HG03064 (cell line): ENCODE measurements around the gene AAK1.
A peak's percentile ranks its signal among the peaks of the same experiment; 100 is the strongest.
"Not testable (repeated sequence)": the region's sequence is repeated elsewhere in the genome, so short reads cannot be mapped to it uniquely, and the experiment has no call there.

Source experiments
- ATAC-seq: cut with Tn5 transposase; IDR thresholded peaks from one replicate; pipeline ENCODE4 v1.9.1; 2021; ENCODE audit warnings: low read depth; ENCODE audit not compliant: unreplicated experiment

The AAK1 gene

DNA sequence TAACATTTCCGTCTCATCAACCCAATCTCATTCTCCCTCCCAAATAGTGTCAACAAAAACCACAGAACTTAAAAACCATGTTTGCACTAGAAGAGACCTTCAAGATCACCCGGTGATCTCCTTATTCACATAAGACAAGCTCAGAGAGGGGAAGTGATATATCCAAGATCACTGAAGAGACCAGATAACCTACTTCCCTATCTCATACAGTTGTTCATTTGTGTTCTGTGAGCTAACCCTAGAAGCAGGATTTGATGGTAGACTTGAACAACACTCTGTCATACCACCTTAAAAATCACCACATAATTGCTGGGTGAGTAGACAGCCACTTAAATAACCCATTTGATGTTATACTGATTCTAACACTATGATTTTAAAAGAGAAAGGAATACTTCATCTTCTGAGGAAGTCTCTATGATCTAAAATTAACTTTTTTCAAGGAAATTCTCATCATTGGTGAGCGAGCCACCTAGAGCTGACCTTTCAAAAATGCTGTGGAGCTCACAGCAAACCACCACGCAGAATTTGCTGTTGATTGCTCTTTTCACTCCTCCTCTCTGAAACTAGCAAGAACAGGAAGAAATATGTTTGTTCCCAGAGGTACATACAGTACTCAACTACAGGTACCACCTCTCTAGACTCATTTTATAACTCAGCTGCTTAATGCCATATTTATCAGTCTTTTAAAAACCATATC, 15.1 kb downstream of the AAK1 start:
- no peak for ATAC-seq

DNA sequence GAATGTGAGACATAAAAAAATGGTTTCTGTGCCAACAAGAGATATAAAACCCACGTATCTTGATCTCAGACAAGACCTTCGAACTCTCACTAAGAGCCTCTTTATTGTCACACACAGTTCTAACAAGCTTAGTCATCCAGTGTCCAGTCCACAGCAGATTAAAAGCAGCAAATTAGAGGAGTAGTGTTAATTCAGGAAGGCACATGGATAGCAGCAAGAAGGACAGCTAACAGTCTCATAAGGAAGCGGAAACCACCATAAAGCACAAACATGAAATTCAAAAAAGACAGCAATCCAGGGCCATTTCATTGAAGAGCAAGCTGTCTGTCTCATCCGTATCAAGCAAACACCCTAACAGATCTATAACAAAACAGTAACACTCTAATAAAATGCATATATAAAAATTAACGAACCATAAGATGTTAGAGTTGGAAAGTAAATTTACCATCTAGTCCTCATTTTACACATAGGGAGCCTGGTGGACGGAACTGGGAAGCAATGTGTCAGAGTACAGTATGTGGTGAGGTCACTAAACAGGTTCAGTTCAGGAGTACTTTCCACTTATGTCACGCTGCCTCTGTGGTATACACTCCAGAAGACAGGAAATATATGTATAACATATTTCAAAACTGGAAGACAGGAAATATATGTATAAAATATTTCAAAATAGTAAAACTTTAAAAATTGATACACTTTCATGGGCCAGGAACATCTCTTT, 18.3 kb downstream of the AAK1 start:
- no peak for ATAC-seq

DNA sequence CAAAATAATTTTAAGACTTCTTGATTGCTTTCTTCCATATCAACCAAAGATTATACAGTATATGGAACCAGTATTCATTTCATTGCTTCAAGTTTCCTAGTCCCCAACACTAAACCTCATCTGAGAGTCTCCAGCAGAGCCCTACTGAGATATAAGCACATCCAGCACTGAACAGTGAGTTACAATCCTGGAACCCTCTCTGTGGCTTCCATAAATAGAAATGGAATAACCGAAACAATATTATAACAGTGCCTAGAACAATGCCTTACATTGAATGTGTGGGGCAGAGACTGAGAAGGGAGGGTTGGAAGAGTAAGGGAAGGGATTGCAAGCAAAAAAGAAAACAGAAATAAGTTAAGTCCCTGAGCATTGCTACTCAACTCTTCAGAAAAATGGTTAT, 18.9 kb downstream of the AAK1 start:
- ATAC-seq, result no peak

DNA sequence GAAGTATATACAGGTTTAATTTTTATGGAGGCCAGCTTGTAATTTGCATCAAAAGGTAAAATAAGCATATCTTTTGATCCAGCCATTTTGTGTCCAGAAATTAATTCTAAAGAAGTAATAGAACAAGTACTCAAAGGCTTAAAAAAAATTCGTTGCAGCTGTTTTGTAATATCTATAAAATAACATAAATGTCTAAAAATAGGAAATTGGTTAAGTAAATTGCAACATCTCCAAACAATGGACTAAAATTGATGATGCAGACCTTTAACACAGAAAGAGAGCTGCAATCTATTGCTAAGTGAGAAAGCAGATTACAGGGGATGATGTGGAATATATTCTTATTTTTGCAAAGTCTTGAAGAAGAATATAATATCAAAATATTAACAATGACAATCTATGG, 19.4 kb downstream of the AAK1 start:
- no peak for ATAC-seq

DNA sequence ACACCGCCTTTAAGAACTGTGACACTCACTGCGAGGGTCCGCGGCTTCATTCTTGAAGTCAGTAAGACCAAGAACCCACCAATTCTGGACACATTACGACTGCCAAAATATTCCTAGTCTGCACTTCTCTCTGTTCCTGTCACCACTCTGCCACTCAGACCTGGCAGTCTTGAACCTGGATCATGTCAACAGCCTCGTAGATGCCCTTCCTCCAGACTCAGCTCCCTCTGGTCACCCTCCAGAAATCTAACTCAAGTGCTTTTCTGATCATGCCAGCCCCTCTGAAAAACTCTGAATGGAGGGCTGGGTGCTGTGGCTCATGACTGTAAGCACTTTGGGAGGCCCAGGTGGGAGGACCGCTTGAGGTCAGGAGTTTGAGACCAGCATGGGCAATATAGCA, 20.3 kb downstream of the AAK1 start:
- no peak for ATAC-seq

DNA sequence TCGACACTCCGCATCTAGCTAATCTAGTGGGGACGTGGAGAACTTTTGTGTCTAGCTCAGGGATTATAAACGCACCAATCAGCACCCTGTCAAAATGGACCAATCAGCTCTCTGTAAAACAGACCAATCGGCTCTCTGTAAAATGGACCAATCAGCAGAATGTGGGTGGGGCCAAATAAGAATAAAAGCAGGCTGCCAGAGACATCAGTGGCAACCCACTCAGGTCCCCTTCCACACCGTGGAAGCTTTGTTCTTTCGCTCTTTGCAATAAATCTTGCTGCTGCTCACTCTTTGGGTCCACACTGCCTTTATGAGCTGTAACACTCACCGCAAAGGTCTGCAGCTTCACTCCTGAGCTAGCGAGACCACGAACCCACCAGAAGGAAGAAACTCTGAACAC, 20.7 kb downstream of the AAK1 start:
- not testable (repeated sequence) for ATAC-seq

DNA sequence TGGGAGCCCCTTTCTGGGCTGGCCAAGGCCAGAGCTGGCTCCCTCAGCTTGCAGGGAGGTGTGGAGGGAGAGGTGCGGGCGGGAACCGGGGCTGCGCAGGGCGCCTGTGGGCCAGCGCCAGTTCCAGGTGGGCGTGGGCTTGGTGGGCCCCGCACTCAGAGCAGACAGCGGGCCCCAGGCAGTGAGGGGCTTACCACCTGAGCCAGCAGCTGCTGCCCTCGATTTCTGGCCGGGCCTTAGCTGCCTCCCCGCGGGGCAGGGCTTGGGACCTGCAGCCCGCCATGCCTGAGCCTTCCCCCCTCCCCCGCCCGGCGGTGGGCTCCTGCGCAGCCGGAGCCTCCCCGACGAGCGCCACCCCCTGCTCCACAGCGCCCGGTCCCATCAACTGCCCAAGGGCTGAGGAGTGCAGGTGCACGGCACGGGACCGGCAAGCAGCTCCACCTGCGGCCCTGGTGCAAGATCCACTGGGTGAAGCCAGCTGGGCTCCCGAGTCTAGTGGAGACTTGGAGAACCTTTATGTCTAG, 21.5 kb downstream of the AAK1 start:
- ATAC-seq, result not testable (repeated sequence)

DNA sequence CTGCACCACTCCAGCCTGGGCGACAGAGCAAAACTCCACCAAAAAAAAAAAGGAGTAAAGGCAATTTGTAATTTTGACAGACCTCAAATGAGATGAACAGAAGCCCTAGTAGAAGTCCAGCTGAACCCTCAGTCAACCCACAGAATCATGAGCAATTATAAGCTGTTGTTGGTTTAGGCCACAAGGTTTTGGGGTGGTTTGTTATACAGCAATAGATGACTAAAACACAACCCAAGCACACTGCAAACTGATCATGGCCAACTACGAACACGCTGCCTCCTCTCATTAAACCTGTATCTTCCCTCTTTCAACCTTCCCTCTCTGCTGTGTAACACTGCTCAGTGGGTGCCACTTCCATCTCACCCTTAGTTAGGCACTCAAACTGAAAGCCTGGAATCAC, 22.1 kb downstream of the AAK1 start:
- no peak for ATAC-seq

DNA sequence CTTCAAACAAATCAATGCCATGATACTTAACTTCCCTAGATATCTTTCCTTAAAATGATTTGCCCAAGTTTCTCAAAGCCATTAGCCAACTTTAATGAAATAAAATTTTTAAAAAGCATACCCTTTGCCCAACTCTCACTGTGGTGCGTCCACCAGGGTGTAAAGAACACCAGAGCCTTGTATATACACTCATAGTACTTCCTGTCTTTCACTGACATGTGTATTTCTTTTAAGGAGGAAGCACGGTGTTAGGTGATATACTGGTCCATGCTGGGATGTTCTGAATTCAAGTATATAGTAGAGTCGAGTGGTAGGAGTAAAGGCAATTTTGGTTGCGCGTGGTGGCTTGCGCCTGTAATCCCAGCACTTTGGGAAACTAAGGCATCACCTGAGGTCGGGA, 22.7 kb downstream of the AAK1 start:
- no peak for ATAC-seq

DNA sequence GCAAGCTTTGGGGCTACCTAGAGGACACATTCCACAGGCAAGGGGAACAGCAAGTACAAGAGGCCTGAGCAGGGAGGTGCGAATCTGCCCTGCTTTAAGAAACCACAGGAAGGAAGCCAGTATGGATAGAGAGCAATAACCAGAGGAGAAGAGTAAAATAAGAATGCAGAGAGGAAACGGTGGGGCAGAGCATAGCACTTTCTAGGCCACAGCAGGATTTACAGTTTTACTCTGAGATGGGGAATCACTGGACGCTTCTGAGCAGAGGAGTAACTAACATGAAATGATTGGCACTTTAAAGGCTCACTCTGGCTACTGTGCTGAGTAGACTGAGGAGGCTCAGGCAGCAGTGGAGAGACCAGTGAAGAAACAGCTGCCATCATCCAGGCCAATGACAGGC, 23.8 kb downstream of the AAK1 start:
- ATAC-seq, result no peak

DNA sequence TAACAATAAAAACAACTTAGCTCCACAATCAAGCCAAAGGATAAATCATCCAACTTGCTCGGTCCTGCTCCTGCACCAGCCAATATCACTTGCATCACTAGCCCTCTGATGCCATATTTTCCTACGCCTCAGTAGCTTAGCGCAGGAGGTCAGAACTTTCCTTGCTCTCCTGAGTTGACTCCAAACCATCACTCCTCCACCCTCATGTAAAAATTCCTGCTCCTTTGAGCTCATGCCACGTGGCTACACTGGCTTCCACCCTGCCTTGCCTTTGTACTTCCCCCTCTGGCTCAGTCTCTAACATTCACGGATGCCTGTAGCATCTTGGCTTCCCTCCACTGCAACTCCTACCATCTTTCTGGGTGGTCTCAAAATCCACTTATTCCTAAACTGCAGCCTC, 25.2 kb downstream of the AAK1 start:
- no peak for ATAC-seq

DNA sequence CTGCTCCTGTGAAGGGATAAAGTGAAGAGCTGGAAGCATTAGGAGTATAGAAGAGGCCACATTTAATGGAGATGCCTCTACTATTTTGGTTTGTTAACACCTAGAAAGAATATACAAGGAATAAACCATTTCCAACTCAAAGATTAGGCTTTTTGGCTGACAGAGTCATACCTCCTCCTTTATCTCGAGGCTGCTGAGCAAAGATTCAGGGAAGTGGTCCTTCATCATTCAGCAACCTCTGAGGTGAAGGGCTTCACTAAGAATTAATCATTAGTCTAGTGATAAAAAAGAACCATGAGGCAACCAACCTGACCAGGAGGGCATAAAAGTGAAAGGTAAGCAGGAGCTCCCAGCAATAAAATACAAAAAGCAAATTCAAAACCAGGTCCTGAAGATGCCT, 25.8 kb downstream of the AAK1 start:
- ATAC-seq, result no peak

DNA sequence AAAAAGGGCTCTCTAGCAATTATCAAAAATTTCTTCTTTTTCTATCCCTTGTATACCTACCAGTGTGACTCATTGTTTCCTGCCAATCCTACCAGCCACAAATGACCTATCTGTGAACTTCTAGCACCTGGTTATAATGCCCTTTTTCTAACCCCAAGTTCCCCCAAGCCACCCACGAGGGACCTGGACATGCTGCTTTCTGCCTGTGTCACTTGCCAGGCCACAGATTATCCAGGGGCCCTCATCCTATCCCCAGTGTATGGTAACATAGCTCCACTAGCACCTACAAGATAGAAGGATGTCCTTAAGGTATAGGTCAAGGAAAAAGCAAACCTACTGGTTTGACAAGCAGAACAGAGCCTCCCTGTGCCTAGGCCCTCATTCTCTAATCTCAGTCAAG, 26.8 kb downstream of the AAK1 start:
- no peak for ATAC-seq

DNA sequence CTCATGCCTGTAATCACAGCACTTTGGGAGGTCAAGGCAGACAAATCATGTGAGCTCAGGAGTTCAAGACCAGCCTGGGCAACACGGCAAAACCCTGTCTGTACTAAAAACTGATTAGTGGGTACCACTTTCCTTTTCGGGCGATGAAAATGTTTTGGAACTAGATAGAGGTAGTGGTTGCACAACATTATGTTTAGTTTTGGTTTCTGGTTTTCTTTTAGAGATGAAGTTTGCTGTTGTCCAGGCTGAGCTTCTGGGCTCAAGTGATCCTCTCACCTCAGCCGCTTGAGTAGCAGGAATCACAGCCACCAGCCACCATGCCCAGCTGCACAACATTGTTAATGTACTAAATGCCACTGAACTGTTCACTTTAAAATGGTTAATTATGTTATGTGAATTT, 27.6 kb downstream of the AAK1 start:
- ATAC-seq, result peak; percentile 45

DNA sequence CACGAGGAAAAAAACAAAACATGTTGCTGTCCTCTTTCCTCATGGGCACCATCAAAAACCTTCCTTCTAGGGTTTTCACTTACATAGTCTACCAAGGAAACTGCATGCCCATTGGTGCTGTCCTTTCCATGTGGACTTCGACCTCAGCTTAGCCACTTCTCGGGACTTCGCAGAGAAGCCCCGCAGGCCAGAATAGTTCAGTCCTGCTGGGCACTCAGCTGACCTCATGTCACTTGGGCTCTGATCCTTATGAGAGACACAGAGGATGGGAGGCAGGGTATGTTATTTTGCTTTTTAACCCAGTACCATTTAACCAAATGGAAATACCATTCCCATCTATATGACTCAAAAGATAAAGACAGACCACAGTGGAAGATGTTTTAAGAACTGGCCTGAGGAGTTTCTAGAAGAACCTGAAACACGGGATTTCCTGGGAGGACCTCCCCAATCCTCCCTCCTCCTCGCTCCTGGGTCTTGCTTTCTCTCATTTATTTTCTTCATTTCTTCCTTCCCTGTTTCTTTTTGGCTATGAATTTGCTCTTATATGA, 28.4 kb downstream of the AAK1 start:
- no peak for ATAC-seq

DNA sequence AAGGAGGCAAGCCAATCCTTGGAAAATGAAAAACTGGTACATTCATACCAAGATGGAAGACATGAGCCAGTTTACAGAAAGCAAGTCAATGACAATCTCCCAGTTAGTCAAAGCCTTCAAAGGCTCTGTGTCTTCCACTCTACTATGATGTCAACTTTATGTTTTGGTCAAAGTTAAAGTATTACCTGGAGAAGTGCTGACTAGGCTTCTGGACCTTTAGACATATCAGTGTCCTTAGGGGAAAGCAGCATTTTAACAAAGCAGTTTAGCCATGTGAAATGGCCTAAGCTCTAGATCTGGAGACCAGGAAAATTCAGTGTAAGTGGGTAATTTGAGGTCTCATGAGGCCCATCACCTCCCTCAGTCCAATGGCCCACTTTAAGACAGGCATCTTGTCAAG, 30.8 kb downstream of the AAK1 start:
- no peak for ATAC-seq

DNA sequence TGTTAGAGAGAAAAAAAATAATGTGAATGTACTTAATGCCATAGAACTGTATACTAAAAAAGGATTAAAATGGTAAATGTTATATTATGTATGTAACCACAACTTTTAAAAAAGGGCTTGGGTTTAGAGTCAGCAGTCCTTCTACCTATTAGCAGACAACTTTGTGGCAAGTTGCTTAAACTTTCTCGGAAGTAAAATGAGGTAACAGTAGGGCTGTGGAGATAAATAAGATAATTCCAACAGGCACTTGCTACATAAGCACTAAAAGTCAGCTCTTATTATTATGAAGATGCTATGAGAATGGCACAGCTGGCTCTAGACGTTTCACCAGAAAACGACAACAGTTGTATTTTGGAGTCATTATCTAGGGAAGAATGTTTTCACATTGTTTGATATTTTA, 31.3 kb downstream of the AAK1 start:
- ATAC-seq, result no peak

DNA sequence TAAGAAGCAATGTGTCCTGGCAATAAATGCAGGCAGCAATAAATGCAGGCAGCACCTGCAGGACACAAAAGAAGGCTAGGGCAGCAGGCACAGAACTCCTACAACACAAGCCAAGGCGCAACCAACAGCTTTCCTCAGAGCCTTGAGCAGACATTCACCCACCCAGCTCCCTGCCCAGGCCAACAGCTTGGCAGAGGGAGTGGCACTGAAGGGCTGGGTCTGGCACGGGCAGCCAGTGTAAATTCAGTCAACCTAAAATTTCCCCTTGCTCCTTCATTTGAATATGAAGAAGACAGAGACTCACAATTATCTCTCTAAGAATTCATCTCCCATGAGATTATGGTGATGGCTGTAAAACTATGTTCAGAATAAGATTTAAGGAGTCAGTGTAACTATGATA, 35.4 kb downstream of the AAK1 start:
- ATAC-seq, result no peak

DNA sequence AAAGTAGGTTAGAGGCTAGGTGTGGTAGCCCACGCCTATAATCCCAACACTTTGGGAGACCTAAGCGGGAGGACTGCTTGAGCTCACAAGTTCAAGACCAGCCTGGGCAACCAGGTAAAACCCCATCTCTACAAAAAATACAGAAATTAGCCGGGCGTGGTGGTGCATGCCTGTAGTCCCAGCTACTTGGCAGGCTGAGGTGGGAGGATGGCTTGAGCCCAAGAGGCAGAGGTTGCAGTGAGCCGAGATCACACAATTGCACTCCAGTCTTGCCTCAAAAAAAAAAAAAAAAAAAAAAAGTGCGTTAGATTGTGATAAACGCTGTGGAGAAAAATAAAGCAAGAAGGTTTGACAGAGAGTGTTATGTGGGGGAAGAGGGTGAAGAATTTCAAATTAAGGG, 36.8 kb downstream of the AAK1 start:
- ATAC-seq, result not testable (repeated sequence)

DNA sequence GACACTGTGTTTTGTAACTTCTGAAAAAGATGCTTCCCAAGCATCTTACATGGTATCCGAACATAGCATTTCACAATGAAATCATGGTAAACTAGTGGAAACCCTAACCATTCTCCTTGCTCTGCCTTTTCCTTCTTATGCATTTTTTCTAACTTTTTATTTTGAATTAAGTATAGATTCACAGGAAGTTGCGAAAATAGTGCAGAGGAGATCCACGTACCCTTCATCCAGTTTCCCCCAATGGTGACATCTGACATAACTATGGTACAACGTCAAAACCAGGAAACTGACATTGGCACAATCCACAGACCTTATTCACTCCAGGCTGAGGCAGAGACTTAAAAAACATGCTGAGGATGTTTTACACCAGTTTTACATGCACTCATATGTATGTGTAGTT, 38.3 kb downstream of the AAK1 start:
- ATAC-seq, result no peak

DNA sequence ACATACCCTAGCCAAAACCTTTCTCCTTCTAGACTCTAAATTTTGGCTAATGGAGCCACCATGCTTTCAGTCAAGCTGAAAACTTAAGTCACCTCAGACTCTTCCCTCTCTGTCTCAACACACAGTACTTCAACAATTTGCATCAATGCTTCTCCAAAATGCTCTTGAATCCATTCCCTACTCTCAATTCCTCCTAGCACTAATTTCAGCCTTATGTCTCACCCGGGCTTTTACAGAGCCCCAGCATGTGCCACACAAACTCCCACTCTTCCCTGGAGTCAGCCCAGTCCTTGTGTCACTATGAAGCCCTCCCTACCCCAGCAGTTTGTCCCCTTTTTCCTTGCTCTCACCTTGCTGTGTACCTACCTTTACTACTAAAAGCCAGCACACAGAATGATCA, 38.7 kb downstream of the AAK1 start:
- ATAC-seq, result no peak
